ENCODE data around the gene AP5Z1. TPM values are rescaled to one million over a fixed set of nuclear protein-coding genes. Genes with fewer than 3 reads are reported as not detected.

AP5Z1 gene
- total RNA-seq, 2 donors from 2014 or later = 31.0 to 34.7 TPM

DNA sequence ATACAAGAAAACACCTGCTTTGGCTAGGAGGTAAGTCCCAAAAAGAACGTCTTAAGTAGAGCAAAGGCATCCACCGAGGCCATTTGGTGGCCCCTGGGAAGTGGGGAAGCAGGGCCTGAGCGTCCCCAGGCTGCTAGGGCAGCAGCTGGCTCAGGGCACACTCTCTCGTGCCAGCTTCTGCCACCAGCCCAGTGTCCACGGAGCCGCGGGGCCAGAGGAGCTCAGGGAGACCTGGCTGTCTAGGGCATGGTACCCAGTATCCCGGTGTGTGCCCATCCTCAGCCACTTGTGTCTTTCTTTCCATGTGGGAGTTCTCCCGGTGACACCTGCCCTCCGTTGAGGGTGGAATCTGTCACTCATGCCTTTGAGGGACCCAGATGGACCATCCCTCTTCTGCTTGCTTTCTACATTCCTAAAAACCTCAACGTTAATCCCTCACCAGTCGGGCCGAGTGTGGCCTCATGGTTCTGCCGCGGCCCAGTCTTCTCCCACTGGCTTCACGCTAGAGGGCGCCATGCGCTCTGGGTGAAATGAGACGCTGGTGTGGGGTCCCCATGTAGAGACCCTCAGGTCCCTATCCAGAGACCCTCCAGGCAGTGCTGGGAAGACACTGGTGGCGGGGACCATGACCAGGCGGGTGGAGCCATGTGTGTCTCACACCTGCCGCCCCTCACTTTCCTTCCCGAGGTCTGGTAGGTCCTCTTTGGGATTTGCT is 9.5 kb upstream of the AP5Z1 start:
- Mint-ChIP-seq H3K9me3 (no peaks in the 10 kb centered on the region), H3K4me1 (no peaks in the 10 kb centered on the region), H3K36me3 (ENCODE audit: low read depth) (peaks cover 33% of the 10 kb centered on the region), H3K27ac (peak overlapping the region; percentile 79), H3K27me3 (ENCODE audit: insufficient read depth) (no peaks in the 10 kb centered on the region), H3K4me3 (no peak overlapping the region)
- Histone ChIP-seq H3K36me3 (ENCODE audit: control insufficient read depth, insufficient read depth, low read length) (peaks cover 44% of the 10 kb centered on the region), H3K9me3 (ENCODE audit: control insufficient read depth, low read length) (no peaks in the 10 kb centered on the region), H3K27ac (ENCODE audit: low read depth, low read length) (no peak overlapping the region), H3K9ac (ENCODE audit: extremely low read depth, low read length, poor library complexity, severe bottlenecking) (no peak overlapping the region), H3K27me3 (ENCODE audit: control insufficient read depth, insufficient read depth, low read length, poor library complexity, severe bottlenecking) (no peaks in the 10 kb centered on the region), H3K4me3 (ENCODE audit: low read length) (no peak overlapping the region), H3K4me1 (ENCODE audit: control insufficient read depth, insufficient read depth, low read length) (no peaks in the 10 kb centered on the region)
- peak; percentile 73 for TF ChIP-seq CTCF (conservative IDR thresholded peaks at IDR 0.05)
- WGBS, 2 experiments (ENCODE audit: insufficient coverage in 1 of 2, insufficient read length in 1 of 2) = 89 to 90% methylated on average over 18 to 23 of the region's 23 CpGs
- DNase-seq = peak; percentile 79

- peaks cover 37% of the 10 kb centered on the region for H3K36me3 ChIP-seq (ENCODE audit: control insufficient read depth, insufficient read depth, low read length)
- WGBS, 2 experiments (ENCODE audit: insufficient coverage in 1 of 2, insufficient read length in 1 of 2) = 94 to 95% methylated on average over 26 to 37 of the region's 37 CpGs
- no peaks in the 10 kb centered on the region for H3K4me1 Mint-ChIP-seq
Observed at GRCh38 chr7:4766666-4767519, 8.5 kb upstream of the AP5Z1 start.

More at GRCh38 chr7:4766666-4767519, 8.5 kb upstream of the AP5Z1 start:
- peak overlapping the region; percentile 79 for H3K27ac Mint-ChIP-seq
- Histone ChIP-seq H3K27ac (ENCODE audit: low read depth, low read length) (no peak overlapping the region), H3K9me3 (ENCODE audit: control insufficient read depth, low read length) (no peaks in the 10 kb centered on the region), H3K27me3 (ENCODE audit: control insufficient read depth, insufficient read depth, low read length, poor library complexity, severe bottlenecking) (no peaks in the 10 kb centered on the region), H3K4me1 (ENCODE audit: control insufficient read depth, insufficient read depth, low read length) (no peaks in the 10 kb centered on the region), H3K9ac (ENCODE audit: extremely low read depth, low read length, poor library complexity, severe bottlenecking) (no peak overlapping the region), H3K4me3 (ENCODE audit: low read length) (no peak overlapping the region)
- no peak for TF ChIP-seq CTCF (conservative IDR thresholded peaks at IDR 0.05)
- DNase-seq = no peak
- peaks cover 25% of the 10 kb centered on the region for H3K36me3 Mint-ChIP-seq (ENCODE audit: low read depth)
- H3K27me3 Mint-ChIP-seq (ENCODE audit: insufficient read depth) = no peaks in the 10 kb centered on the region
- no peak overlapping the region for H3K4me3 Mint-ChIP-seq
- H3K9me3 Mint-ChIP-seq = no peaks in the 10 kb centered on the region
